Nephron progenitor cell (in vitro differentiated cells): ENCODE measurements around the gene BBS10.

Source experiments
- DNase-seq: peaks from one replicate; pipeline ENCODE4 v3.0.0; 2021
- H3K27ac Mint-ChIP-seq: 2 replicates; pipeline ENCODE4 v1.8.0; 2021; ENCODE audit warnings: mild to moderate bottlenecking, moderate library complexity, mixed read lengths
- H3K27me3 Mint-ChIP-seq: 2 replicates; pipeline ENCODE4 v1.8.0; 2021; ENCODE audit warnings: mild to moderate bottlenecking, low read depth, mixed read lengths; ENCODE audit not compliant: poor library complexity
- H3K36me3 Mint-ChIP-seq: 2 replicates; pipeline ENCODE4 v1.8.0; 2021; ENCODE audit warnings: low read depth, mixed read lengths
- H3K4me1 Mint-ChIP-seq: 2 replicates; pipeline ENCODE4 v1.8.0; 2021; ENCODE audit warnings: mixed read lengths
- H3K4me3 Mint-ChIP-seq: 2 replicates; pipeline ENCODE4 v1.8.0; 2021; ENCODE audit warnings: mild to moderate bottlenecking, moderate library complexity, mixed read lengths
- H3K9me3 Mint-ChIP-seq: 2 replicates; pipeline ENCODE4 v1.8.0; 2021; ENCODE audit warnings: mild to moderate bottlenecking, moderate library complexity, mixed read lengths
- TF ChIP-seq, protein P1 (sequence below): fragments of 200-600 bp; sonication (generic); IDR thresholded peaks from 2 replicates; pipeline ENCODE4 v1.5.0; 2021; ENCODE audit warnings: antibody characterized with exemption

The BBS10 gene

DNA sequence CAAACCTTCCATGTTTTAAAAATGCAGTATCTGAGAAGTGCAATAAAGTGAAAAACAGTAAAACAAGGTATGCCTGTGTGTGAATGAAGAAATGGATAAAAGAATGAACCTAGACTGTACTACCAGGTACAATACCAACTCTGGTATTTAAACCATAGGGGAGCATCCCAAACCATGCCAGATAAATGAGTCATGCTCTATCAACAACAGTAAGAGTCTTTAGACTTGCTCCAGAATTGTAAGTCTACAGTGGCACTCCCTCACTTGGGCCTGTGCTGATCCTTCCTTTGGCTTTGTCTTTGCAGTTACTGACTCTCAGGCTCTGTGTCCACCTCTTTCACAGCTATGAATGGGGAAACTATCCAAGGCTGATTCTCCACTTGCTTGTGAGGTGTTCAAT, 38.1 kb downstream of the BBS10 start:
- TF ChIP-seq, protein P1, sequence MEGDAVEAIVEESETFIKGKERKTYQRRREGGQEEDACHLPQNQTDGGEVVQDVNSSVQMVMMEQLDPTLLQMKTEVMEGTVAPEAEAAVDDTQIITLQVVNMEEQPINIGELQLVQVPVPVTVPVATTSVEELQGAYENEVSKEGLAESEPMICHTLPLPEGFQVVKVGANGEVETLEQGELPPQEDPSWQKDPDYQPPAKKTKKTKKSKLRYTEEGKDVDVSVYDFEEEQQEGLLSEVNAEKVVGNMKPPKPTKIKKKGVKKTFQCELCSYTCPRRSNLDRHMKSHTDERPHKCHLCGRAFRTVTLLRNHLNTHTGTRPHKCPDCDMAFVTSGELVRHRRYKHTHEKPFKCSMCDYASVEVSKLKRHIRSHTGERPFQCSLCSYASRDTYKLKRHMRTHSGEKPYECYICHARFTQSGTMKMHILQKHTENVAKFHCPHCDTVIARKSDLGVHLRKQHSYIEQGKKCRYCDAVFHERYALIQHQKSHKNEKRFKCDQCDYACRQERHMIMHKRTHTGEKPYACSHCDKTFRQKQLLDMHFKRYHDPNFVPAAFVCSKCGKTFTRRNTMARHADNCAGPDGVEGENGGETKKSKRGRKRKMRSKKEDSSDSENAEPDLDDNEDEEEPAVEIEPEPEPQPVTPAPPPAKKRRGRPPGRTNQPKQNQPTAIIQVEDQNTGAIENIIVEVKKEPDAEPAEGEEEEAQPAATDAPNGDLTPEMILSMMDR, result no peak
- no peak overlapping the region for H3K4me3 Mint-ChIP-seq
- H3K9me3 Mint-ChIP-seq, result no peaks in the 10 kb centered on the region
- H3K36me3 Mint-ChIP-seq, result no peaks in the 10 kb centered on the region
- peaks cover 10% of the 10 kb centered on the region for H3K27me3 Mint-ChIP-seq
- DNase-seq, result no peak
- no peak overlapping the region for H3K27ac Mint-ChIP-seq
- peaks cover 15% of the 10 kb centered on the region for H3K4me1 Mint-ChIP-seq

DNA sequence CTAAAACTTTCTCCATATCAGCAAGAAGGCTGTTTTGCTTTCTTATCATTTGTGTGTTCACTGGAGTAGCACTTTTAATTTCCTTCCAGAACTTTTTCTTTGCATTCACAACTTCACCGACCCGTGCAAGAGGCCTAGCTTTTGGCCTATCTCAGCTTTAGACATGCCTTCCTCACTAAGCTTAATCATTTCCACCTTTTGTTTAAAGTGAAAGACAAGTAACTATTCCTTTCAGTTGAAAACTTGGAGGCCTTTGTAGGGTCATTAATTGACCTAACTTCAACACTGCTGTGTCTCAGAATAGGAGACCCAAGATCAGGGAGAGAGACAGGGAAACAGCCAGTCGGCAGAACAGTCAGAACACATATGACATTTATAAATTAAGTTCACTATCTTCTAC, 39.3 kb downstream of the BBS10 start:
- Mint-ChIP-seq H3K4me1 (peaks cover 15% of the 10 kb centered on the region), H3K9me3 (no peaks in the 10 kb centered on the region), H3K4me3 (no peak overlapping the region), H3K27me3 (peaks cover 7% of the 10 kb centered on the region), H3K27ac (no peak overlapping the region), H3K36me3 (no peaks in the 10 kb centered on the region)
- no peak for DNase-seq
- TF ChIP-seq, protein P1, result no peak

DNA sequence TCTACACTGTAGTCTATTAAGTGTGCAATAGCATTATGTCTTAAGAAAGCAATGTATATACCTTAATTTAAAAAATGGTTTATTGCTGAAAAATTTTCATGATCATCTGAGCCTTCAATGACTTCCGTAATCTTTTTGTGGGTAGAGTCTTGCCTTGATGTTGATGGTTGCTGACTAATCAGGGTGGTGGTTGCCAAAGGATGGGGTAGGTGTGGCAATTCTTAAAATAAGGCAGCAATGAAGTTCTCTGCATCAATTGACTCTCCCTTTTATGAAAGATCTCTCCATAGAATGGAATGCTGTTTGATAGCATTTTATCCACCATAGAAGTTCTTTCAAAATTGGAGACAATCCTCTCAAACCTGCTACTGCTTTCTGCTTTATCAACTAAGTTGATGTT, 41.1 kb downstream of the BBS10 start:
- TF ChIP-seq, protein P1, result no peak
- peaks cover 7% of the 10 kb centered on the region for H3K27me3 Mint-ChIP-seq
- H3K36me3 Mint-ChIP-seq, result no peaks in the 10 kb centered on the region
- H3K9me3 Mint-ChIP-seq, result no peaks in the 10 kb centered on the region
- no peak overlapping the region for H3K4me3 Mint-ChIP-seq
- no peak for DNase-seq
- H3K4me1 Mint-ChIP-seq, result peaks cover 4% of the 10 kb centered on the region
- no peak overlapping the region for H3K27ac Mint-ChIP-seq

DNA sequence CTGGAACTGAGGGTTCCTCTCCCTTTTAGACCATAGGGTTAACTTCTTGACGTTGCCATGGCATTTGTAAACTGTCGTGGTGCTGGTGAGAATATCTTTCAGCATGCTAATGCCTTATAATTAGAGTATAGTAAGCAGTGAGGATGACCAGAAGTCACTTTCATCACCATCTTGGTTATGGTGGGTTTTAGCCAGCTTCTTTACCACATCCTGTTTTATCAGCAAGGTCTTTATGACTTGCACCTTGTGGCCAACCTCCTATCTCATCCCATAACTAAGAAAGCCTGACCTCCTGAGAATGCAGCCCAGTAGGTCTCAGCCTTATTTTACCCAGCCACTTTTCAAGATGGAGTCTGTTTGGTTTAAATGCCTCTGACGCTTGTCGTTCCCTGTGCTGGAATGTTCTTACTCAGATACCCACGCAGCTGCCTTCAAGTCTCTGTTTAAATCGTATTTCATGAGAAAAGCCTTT, 44.2 kb downstream of the BBS10 start:
- DNase-seq, result no peak
- Mint-ChIP-seq H3K27me3 (peaks cover 7% of the 10 kb centered on the region), H3K36me3 (no peaks in the 10 kb centered on the region), H3K9me3 (no peaks in the 10 kb centered on the region), H3K27ac (no peak overlapping the region), H3K4me1 (no peaks in the 10 kb centered on the region), H3K4me3 (no peak overlapping the region)
- TF ChIP-seq, protein P1, result no peak

DNA sequence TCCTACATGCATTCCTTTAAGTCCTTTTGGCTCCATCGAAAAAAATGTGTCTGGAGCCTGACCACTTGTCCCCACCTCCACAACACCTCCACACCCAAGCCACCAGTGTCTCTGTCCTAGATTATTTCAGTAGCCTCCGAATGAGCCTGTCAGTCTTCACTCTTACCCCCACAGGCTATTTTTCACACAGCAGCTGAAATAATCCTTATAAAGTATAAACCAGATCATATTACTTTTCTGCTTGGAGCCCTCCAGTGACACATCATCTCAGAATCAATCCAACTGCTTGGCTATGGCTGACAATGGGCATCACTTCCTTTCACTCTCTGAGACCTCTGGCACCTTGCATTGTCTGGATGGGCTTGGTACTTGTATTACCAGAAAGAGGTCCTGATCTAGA, 44.9 kb downstream of the BBS10 start:
- no peak for DNase-seq
- H3K9me3 Mint-ChIP-seq, result no peaks in the 10 kb centered on the region
- H3K27me3 Mint-ChIP-seq, result peaks cover 7% of the 10 kb centered on the region
- no peaks in the 10 kb centered on the region for H3K4me1 Mint-ChIP-seq
- H3K36me3 Mint-ChIP-seq, result no peaks in the 10 kb centered on the region
- no peak overlapping the region for H3K4me3 Mint-ChIP-seq
- H3K27ac Mint-ChIP-seq, result no peak overlapping the region
- TF ChIP-seq, protein P1, result no peak

DNA sequence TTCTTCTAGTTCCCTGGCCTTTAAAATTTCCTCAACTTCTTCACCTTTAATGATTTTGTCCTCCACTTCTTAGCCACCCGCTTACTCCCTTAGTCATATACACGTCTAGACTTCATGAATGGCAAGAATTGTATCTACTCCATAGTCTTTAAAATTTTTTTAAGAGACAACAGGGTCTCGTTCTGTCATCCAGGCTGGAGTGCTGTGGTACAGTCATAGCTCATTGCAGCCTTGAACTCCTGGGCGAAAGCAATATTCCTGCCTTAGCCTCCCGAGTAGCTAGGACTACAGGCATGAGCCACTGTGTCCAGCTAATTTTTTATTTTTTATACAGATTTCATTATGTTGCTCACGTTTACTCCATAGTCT, 47.9 kb downstream of the BBS10 start:
- Mint-ChIP-seq H3K27me3 (peaks cover 2% of the 10 kb centered on the region), H3K4me1 (no peaks in the 10 kb centered on the region), H3K9me3 (no peaks in the 10 kb centered on the region), H3K4me3 (no peak overlapping the region), H3K27ac (no peak overlapping the region), H3K36me3 (no peaks in the 10 kb centered on the region)
- DNase-seq, result no peak
- TF ChIP-seq, protein P1, result no peak
